ENCODE data around the gene TMEM217.

TMEM217 gene

GRCh38 chr6:37259191-37259590 lies 1.2 kb upstream of the TMEM217 start:
- TF ChIP-seq, protein P1, sequence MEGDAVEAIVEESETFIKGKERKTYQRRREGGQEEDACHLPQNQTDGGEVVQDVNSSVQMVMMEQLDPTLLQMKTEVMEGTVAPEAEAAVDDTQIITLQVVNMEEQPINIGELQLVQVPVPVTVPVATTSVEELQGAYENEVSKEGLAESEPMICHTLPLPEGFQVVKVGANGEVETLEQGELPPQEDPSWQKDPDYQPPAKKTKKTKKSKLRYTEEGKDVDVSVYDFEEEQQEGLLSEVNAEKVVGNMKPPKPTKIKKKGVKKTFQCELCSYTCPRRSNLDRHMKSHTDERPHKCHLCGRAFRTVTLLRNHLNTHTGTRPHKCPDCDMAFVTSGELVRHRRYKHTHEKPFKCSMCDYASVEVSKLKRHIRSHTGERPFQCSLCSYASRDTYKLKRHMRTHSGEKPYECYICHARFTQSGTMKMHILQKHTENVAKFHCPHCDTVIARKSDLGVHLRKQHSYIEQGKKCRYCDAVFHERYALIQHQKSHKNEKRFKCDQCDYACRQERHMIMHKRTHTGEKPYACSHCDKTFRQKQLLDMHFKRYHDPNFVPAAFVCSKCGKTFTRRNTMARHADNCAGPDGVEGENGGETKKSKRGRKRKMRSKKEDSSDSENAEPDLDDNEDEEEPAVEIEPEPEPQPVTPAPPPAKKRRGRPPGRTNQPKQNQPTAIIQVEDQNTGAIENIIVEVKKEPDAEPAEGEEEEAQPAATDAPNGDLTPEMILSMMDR (IDR thresholded peaks at IDR 0.05; ENCODE audit: control insufficient read depth, extremely low read depth, insufficient read depth) = no peak
- DNase-seq (ENCODE audit: low read depth) = no peak
- H3K4me3 ChIP-seq (ENCODE audit: low read depth, low read length) = no peak overlapping the region

- TF ChIP-seq, protein P1 (IDR thresholded peaks at IDR 0.05; ENCODE audit: control insufficient read depth, extremely low read depth, insufficient read depth) = no peak
- no peak for DNase-seq (ENCODE audit: low read depth)
These were observed 611 bp upstream of the TMEM217 start for GRCh38 chr6:37258405-37259105.

DNA sequence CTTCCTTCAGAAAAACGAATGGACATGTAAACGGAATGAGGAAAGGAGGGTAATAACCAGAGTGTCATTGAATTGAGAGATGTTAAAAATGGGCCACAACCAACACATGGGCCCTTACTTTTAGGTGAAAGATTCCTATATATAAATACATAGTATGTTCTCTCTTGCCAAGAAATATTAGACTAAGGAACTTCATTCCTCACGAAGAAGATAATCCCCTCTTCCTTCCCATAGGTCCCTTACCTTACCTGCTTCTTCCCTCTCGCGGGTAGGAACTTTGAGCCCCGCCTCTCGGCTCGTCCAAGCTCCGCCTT lies 667 bp downstream of the TMEM217 start:
- peak overlapping the region; percentile 96 for H3K4me3 ChIP-seq (ENCODE audit: low read depth, low read length)
- TF ChIP-seq, protein P1 (IDR thresholded peaks at IDR 0.05; ENCODE audit: control insufficient read depth, extremely low read depth, insufficient read depth) = no peak
- no peak for DNase-seq (ENCODE audit: low read depth)

More at GRCh38 chr6:37258405-37259105, 611 bp upstream of the TMEM217 start:
- H3K4me3 ChIP-seq (ENCODE audit: low read depth, low read length) = peak overlapping the region; percentile 96

DNA sequence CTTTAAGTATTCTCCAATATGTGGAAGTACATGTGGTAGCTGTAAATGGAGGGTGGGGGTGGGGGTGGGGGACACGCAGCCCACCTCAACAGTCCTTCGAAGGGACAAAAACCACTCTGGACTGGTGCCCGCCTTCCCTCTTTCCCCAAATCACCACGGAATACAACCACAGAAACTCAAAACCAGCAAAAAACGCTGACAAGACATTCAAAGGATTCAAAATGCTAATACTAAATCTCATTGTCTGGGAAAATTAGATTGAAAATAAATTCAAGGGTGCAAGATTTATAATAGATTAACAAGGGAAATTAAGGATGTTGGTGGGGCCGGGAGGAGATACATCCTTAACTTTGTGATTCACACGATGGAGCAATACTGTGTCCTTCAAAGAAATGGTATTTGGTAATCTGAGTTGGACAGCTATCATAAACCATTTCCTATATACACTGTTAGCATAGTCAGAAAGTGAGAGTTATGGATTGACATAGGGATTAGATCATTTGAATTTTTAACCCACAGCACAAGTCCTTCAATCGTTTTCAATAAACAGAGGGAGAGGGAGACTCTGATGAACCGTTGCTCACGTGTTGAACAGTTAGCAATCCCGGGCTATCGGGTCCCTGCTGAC lies 1.1 kb downstream of the TMEM217 start:
- H3K4me3 ChIP-seq (ENCODE audit: low read depth, low read length) = peak overlapping the region; percentile 96
- TF ChIP-seq, protein P1 (IDR thresholded peaks at IDR 0.05; ENCODE audit: control insufficient read depth, extremely low read depth, insufficient read depth) = no peak
- DNase-seq (ENCODE audit: low read depth) = no peak

- no peak overlapping the region for H3K4me3 ChIP-seq (ENCODE audit: low read depth, low read length)
- TF ChIP-seq, protein P1 (IDR thresholded peaks at IDR 0.05; ENCODE audit: control insufficient read depth, extremely low read depth, insufficient read depth) = no peak
- no peak for DNase-seq (ENCODE audit: low read depth)
These were observed 3.1 kb downstream of the TMEM217 start for GRCh38 chr6:37254881-37255280.

DNA sequence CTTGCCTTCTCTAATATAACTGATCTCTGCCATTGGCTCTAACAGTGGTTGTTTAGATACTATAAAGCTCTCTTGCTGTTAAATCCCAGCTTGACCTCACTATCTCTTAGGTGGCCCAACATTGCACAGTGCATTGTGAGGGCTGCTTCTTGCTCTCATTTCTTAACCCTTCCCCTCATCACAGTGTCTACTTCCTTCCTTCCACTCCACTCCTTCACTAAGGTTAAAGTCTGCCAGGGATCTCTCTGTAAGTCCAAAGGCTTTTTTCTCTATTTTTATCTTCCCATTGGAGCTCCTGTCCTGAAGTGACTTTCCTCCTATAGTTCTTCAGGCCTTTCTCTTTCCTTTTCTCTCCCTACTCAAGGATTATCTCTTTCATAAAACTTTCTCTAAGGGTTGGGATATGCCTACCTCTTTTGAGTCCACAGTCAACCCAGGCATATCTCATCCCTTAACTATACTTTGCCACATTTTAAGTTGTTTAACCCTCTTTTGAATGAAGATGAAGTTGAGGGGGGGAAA lies 4.4 kb downstream of the TMEM217 start:
- TF ChIP-seq, protein P1 (IDR thresholded peaks at IDR 0.05; ENCODE audit: control insufficient read depth, extremely low read depth, insufficient read depth) = no peak
- no peak for DNase-seq (ENCODE audit: low read depth)

More for the DNA sequence above, 4.4 kb downstream of the TMEM217 start:
- no peak overlapping the region for H3K4me3 ChIP-seq (ENCODE audit: low read depth, low read length)

Measured in LNCaP clone FGC (cell line).